Left kidney (tissue), 2 donors: Measurements from ENCODE around the gene BICDL1. TPM values are rescaled to one million over a fixed set of nuclear protein-coding genes. Genes with fewer than 3 reads are reported as not detected.

Experiments
- DNase-seq: peaks from one replicate; pipeline ENCODE4 v3.0.0-alpha.2; 2013
- polyA plus RNA-seq: library from polyadenylated mRNA; unstranded; fragments of 120-200 nt; gene quantifications from one replicate; pipeline ENCODE4 v1.2.1, GENCODE V29; 2013; ENCODE audit not compliant: insufficient read length

The BICDL1 gene
- polyA plus RNA-seq, 1 donor, result 37.8 TPM

DNA sequence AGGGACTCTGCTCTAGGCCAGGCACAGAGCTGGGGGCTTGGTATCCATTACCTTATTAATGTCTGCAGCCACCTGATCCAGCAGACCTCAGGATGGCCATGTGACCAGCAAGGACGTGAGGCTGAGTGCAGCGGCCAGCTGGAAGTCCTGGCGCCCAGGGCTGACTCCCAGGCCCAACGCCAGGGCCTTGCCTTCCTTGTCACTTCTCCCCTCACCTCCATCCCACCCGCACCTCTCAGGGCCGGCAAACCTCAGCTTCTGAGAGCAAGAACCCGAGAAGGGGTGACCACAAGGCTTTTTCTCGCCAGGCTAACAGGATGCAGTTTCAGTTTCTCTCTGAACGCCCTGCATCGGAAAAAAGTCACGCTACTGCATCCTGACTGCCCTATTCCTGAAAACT is 112.1 kb downstream of the BICDL1 start:
- DNase-seq, result no peak

DNA sequence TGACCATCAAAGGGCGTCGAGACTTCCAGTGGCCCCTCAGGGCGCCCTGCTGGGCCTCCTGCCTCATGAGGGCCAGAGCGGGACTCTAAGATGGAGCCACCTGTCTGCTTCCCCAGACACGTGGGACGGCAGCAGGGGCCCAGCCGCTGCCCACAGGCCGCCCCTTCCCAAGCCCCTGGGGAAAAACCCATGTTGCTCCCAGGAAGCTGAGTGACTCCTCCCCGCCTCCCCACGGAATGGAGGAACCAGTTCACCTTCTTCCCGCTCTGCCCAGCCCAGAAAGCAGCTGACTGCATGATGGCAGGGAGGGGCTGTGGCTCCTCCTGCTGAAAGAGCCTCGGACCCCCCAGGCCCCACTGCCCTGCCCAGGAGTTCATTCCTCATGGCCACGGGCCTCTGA is 112.6 kb downstream of the BICDL1 start:
- no peak for DNase-seq

DNA sequence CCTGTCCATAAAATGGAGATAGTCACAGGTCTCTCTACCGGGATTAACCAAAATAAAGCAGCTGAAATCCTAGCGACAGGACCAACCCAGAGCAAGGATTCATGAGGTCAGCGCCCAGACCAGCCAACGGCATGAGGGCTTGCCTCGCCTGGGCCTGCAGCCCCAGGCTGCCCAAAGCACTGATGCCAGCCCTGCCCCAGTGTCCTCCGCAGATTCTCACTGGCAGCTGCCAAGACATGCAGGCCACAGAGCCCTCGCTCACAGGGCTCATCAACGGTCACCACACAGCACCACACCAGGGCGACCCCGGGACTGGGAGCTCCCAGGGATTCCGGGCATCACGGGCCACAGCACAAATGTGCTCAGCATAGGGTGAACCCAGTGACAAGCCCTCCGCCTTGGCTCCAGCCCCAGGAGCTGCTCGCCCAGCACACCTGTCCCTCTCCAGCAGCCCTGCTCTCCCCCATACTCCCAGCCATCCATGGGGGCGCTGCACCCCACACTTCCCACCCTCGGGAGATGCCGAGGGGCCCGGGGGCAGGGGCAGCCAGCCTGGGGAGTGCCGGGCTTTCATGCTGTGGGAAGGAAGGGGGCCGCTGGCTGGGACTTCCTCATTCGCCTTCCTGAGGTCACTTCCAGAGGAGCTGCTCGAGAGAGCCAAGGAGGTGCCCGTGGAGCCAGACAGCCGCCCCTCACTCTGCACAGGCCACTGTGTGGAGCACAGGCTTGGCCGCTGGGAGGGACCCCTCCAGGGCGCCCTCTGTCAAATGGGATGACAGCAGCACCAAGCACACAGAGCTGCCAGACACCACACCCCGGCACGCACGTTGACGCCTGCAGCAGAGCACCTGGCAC is 113.4 kb downstream of the BICDL1 start:
- DNase-seq, result no peak

DNA sequence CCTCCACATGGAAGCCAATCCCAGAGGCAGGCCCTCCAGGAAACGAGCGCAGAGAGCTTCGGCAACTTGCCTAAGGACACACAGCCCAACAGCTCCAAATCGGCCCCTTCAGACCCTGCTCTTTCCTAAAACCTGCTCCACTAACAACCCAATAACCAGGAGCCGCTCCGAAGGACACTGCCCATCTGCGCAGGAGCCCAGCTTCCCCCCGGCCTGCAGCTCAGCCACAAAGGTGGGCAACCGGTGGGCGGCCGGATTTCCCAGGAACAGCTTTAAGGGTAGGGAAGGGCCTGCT is 114.0 kb downstream of the BICDL1 start:
- DNase-seq, result no peak

DNA sequence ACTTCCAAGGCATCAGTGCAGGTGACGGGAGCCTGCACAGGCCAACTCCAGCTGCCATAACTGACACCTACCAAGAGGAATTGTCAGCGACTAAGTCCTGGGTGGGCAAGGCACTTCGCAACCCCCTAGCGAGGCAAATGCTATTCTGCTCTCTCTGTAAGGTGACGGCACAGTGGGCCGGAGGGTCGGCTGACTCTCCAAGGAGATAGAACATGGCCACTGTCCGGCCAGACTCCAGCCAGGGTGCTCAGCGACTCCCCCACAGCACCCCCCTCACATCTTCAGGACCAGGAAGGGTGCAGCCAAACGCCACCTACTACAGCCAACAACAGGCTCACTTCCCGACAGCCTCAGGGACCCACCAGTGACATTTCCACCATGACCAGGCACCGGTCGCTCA is 114.3 kb downstream of the BICDL1 start:
- DNase-seq, result no peak

DNA sequence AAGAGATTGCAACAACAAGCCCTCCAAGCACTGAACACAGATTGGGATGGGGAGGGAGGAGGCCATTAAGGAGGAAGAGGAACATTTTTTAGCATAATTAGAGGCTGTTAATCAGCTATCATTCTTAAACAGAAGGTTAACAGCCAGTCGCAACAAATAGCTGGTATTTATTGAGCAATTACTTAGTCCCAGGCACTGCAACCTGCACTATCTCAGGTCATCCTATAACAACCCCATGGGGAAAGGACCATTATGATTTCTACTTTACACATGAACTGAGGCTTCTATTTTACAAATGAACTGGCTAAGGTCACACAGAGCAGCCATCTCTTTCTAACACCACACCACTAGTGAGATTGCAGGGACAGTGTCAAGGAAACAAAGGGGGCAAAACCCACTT is 117.1 kb downstream of the BICDL1 start:
- no peak for DNase-seq

DNA sequence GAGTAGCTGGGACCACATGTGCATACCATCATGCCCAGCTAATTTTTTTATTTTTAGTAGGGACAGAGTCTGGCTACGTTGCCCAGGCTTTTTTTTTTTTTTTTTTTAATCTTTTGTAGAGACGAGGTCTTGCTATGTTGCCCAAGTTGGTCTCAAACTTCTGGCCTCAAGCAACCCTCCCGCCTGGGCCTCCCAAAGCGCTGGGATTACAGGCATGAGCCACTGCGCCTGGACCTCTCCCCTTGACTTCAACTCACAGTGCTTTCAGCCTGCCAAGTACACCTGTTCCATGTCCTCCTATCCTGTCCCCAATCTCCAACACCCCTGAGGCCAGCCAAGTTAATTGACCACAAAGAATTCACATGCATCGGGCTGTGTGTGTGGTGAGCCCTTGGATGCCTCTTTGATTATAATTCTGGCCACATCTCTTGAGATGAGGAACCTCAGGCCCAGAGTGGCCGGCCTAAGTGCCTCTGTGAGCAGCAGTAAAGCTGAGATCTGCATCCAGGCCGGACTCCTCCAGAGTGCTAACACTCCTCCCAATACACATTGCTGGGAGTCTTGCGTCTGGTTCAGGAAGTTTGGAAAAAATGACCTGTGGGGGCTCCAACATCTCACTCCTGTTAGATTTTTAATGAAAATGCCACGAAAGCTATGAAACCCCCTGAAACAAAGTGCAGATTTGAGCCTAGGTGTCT is 120.7 kb downstream of the BICDL1 start:
- DNase-seq, result no peak

DNA sequence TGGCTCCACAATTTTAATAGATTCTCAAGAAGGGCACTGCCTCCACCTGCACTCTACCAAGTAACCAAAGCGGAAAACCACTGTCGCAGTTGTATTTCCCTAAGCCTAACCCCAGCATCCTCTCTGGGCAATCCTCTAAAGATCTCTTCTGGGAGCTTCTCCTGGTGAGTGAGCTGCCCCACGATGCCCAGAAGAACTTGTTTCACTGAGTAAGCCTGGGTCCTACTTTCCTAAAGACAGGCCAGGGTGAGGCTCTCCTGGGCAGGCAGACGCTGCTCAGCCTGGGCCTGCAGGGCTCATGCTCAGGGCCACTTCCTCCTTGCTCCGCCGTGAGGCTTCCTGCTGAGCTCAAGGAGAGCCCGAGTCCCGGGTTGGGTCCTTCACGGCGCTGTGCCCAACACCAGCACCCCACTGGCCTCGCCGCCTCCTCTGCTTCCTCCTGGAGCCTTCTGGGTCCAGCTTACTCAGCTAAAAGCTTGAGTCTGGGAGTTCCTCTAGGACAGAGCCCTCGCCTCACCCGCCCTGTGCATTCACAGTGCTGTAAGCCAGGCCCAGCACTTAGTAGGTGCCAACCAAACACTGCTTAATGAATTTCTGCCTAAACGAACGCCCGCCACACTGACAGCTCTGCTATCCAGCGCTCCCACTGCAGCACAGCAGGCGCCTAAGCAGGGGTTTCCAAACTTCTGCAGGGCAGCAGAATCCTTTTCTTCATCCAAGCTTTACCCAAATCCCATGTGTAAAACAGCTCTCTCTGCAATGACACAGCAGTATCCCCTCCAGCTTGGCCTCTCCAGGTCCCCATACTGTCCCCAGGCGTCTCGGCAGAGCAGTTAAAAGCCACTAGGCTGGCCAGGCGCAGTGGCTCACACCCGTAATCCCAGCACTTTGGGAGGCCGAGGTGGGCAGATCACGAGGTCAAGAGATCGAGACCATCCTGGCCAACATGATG is 121.8 kb downstream of the BICDL1 start:
- no peak for DNase-seq

DNA sequence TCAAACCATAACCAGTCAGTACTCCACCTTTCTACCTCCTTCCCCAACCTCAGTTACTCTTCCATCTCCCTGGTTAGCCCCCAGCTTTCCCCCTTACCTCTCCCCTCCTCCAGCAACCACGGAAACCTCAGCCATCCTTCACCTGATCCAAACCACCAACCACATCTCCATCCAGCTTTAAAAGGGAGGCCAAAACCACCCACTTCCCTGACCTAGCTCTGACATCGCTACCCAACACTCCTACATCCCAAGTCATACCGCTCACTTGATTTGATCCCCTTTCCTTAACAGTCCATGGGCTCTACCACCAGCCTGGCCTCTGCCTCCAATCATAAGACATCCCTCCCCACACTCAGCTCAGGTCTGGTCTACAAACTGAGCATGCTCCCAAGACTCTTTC is 126.0 kb downstream of the BICDL1 start:
- DNase-seq, result no peak

DNA sequence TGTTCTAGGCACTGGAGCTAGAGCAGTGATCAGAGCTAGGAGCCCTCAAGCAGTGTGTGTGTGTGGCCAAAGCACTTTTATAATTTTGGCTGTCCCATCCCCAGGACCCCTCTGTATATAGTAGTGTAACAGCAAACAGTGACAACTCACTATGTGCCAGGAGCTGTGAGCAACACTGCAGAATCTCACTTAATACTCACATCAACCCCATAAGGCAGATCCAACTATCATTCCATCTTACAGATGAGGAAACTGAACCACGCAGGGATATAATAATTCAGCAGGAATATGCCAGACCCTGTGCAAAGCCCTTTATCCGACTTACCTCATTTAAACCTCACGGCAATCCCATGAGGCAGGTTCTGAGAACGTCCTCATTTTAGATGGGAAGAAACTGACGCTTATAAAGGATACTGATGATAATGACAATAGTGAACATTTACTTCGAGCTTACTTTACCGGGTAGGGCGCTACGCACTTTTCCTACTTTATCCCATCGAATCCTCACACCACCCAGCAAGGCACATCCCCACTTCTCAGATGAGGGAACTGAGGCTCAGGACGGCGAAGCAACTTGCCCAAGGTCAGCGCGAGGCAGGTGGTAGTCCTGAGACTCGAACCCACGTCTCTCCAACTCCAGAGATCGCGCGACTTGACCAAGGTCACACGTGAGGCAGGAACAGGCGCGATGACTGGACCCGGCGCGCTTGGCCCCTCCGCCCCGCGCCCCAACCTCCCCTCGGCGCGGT is 126.8 kb downstream of the BICDL1 start:
- DNase-seq, result no peak

DNA sequence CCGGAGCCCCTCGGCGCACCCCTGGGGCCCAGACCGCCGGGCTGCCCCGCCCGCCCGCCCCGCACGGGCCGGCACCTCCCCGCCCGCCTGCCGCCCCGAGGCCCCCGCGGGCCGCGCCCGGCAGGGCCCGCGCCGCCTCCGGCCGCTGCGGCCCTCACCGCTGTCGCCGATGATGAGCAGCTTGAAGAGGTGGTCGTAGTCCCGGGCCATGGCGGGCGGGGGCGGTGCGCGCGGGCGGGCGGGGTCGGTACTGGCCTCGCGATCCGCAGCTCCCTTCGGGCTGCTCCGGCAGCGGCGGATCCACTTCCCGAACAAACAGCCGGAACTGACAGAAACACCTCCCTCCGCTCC is 127.4 kb downstream of the BICDL1 start, which contains the start of gene RAB35:
TSS of gene RAB35 (minus strand) at position 313 of the 351 bp plus-strand sequence. CDS start at position 210, 103 bp downstream.
- no peak for DNase-seq

DNA sequence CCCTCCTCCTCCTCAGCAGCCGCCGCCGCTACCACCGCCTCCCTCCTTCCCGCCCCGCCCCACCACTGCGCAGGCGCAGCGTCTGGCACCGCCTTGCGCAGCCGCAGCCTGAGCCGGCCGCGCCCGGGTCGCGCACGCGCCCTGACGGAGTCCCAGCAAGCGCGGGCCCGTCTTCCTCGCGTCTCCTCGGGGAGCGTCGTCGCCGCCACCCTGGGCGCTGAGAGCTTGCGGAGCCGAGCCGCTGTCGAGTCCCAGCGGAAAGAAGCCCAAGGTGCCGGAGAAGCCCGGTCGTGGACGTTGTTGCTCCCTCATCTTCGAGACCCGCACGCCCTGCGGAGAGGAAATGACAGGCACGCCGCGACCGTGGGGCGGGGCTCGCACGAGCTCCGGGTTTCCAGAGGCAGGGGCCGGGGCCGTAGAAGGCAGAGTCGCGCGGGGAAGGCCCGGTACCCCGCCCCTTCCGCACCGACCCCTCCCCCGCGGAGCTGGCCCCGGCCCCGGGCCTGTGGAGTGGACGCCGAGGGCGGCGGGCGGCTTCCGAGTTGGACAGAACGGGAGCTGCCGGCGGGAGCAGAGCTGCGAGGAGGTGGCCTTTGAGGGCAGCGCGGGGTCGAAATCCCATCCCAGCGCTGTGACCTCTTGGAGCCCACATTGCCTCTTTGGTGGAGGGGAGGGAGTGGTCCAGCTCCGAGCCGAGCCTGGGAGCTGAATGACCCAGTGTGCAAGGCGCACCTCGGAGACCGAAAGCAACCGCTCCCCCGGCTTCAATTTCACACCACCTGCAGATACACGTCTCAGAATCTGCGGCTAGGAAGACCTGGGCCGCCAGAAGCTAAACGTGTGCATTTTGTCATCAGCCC is 128.0 kb downstream of the BICDL1 start:
- peak; percentile 92 for DNase-seq

DNA sequence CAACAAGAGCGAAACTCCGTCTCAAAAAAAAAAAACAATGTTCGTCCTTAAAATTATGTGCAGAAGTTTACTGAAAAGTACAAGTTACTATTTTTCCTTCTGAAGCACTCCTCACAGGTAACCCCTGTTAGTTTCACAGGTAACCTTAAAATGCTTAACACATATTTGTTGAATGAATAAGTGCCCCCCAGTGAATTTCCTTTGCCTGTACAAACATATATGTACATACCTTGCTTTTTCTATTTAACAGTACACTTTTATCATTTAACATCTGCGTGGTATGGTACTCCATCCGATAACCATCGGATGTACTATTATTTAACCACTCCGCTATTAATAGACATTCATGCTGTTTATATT is 128.9 kb downstream of the BICDL1 start:
- DNase-seq, result no peak

DNA sequence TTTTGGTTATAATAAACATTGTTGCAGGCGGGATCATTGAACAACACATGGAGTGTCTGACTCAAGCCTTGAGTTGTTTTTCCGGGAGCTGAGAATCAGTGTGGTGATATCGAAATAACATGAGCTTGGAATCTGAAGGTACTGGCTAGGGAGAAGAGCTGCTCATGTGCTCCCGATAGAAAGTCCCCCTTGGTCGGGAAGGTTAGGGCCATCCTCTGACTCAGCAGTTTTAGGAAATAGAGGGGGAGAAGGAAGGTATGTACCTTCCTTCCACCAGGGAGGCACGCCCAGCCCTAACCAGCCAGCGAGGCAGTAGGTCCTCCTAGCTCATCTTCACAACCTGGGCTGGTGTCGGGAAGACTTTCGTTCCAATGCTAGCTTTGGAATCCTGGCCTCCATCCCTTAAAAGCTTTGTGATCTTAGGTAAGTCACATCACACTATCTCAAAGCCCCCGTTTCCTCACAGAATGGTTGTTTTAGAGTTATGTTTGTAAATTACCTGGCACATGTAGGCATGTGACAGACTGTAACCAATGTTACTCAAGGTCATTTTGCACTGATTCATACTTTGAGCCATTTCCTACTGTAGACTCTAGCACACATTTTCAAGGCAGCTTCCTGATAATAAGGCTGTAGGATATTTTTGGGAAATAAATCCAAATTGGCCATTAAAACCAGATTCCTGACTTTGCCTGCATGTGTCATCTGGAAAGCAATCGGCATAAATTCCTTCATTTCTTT is 129.5 kb downstream of the BICDL1 start:
- DNase-seq, result no peak

DNA sequence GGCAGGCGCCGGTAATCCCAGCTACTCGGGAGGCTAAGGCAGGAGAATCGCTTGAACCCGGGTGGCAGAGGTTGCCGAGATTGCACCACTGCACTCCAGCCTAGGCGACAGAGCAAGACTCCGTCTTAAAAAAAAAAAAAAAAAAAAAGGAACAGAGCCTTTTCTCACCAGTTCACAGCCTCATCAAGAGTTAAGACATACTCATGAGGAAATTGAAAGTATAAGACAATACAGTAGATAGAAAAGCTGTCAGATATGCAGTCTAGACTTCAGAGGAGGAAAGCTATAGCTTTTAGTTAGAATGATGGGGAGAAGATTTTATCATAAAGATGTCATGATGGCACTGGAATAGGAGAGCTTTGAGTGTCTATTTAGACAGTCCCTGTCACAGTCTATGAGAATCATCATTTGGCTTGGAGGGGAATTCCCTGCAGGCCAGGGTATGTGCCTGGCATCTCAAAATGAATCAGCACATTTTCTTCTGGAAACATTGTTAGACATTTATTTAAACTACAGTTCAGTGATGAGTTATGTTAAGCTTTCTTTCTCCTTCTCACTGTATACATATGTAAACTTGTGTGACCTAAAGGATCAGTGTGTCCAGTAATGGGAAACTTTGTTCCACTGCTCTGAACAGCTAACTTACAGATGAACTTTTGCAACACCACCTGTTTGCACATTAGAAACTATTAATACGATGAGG is 130.4 kb downstream of the BICDL1 start:
- DNase-seq, result no peak

DNA sequence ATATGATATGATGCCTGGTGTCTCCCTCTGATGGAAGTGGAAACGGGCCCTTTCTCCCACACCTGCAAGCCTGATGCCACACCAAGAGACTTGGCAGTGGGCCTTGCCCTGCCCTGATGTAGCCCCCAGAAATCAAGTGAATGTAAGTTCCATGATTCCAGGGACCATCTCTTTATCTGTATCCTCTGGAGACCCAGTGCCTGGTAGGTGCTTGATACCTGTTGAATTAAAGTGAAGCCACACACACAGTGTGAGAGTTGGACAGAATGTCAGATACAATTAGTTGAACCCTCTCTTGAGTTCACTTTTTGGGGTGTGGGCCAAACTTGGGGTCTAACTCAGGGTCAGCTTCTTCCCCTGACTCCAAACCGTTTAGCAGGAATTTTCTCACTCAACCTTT is 132.3 kb downstream of the BICDL1 start:
- DNase-seq, result no peak

DNA sequence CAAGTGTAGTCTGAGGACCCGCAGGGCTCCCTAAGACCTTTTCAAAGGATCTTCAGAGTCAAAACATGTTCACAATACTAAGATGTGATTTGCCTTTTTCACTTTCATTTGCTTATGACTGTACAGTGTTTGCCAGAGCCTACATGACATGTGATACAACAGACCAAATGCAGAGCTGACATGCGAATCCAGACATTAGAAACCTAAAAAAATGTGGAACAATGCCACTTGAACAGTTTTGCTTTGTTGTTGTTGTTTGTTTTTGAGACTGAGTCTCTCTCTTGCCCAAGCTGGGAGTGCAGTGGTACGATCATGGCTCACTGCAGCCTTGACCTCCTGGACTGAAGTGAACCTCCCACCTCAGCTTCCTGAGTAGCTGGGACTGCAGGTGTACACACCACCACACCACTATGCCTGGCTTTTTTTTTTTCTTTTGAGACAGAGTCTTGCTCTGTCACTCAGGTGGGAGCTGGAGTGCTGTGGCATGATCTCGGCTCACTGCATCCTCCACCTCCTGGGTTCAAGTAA is 132.8 kb downstream of the BICDL1 start:
- DNase-seq, result no peak

DNA sequence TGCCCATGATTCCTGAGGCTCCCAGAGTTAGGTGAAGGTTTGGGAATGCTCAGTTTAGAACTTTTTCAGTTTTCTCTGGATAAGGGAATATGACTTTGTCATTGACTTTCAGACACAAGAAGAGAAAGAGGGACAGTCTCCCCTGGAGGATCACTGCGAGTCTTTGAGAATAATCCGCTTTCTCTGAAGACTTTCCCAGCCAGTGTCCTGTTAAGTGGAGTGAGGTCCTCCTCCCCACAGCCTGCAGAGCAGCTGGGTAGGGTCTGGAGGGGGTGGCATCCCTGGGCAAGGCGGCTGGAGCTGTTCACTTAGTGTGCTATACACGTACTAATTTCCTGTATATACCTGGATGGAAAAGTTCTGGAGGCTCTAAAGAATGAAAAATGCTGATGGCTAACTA is 136.0 kb downstream of the BICDL1 start:
- DNase-seq, result no peak
